Activated naive CD8-positive, alpha-beta T cell treated with anti-CD3 and anti-CD28 coated beads, Interleukin-2, amount 10 ng/mL, durations not matched to agents 7 days and 5 days (primary cell): ENCODE data around the gene INO80D. TPM values are rescaled to one million over a fixed set of nuclear protein-coding genes. Genes with fewer than 3 reads are reported as not detected.

Experiments used
- ATAC-seq: fragments of 150-1000 bp; cut with Tn5 transposase; one replicate; pipeline ENCODE4 v1.10.0; 2021; ENCODE audit warnings: low read depth, moderate library complexity
- POLR2A ChIA-PET: fragments of 350-600 bp; sonication (Branson Sonifier 250); formaldehyde crosslinking; loops from one replicate; lab custom pipeline; 2021; ENCODE audit warnings: antibody characterized with exemption; lab: Charles Lee
- DNase-seq: peaks from one replicate; pipeline ENCODE4 v3.0.0; 2021
- H3K27ac Mint-ChIP-seq: one replicate; pipeline ENCODE4 v1.8.0; 2022; ENCODE audit warnings: mild to moderate bottlenecking, mixed read lengths
- H3K27me3 Mint-ChIP-seq: one replicate; pipeline ENCODE4 v1.8.0; 2022; ENCODE audit warnings: mild to moderate bottlenecking, moderate library complexity, mixed read lengths
- H3K36me3 Mint-ChIP-seq: one replicate; pipeline ENCODE4 v1.8.0; 2021; ENCODE audit warnings: mild to moderate bottlenecking, mixed read lengths
- H3K4me1 Mint-ChIP-seq: one replicate; pipeline ENCODE4 v1.8.0; 2021; ENCODE audit warnings: mixed read lengths
- H3K4me3 Mint-ChIP-seq: one replicate; pipeline ENCODE4 v1.8.0; 2022; ENCODE audit warnings: mild to moderate bottlenecking, moderate library complexity, mixed read lengths
- H3K9me3 Mint-ChIP-seq: one replicate; pipeline ENCODE4 v1.8.0; 2021; ENCODE audit warnings: mixed read lengths
- total RNA-seq, 2 experiments: library from RNA; stranded (reverse); gene quantifications; one replicate each; pipeline ENCODE4 v1.2.3, GENCODE V29; 2021

The INO80D gene
- total RNA-seq, 2 experiments from 2014 or later = 25.5 to 28.5 TPM

GRCh38 chr2:206096876-206097275 lies 10.9 kb upstream of the INO80D start:
- Mint-ChIP-seq H3K4me1 (no peaks in the 10 kb centered on the region), H3K4me3 (no peak overlapping the region), H3K36me3 (no peaks in the 10 kb centered on the region), H3K27ac (no peak overlapping the region), H3K27me3 (no peaks in the 10 kb centered on the region), H3K9me3 (no peaks in the 10 kb centered on the region)
- ATAC-seq (no peak), DNase-seq (no peak)
- POLR2A ChIA-PET = interaction anchor here (1.0 kb wide), 1 partner anchor 11 kb away, joined by 3 read pairs; the partner anchor contains the start of gene INO80D

GRCh38 chr2:206095536-206096332 lies 9.8 kb upstream of the INO80D start:
- ATAC-seq (no peak), DNase-seq (no peak)
- Mint-ChIP-seq H3K27ac (no peak overlapping the region), H3K4me3 (no peak overlapping the region), H3K9me3 (no peaks in the 10 kb centered on the region), H3K36me3 (no peaks in the 10 kb centered on the region), H3K27me3 (no peaks in the 10 kb centered on the region), H3K4me1 (no peaks in the 10 kb centered on the region)
- POLR2A ChIA-PET = interaction anchor here (1.0 kb wide), 1 partner anchor 9 kb away, joined by 5 read pairs; no protein-coding TSS in a partner anchor

GRCh38 chr2:206092297-206092696 lies 6.3 kb upstream of the INO80D start:
- Mint-ChIP-seq H3K4me1 (peaks cover under 1% of the 10 kb centered on the region), H3K9me3 (no peaks in the 10 kb centered on the region), H3K27ac (no peak overlapping the region), H3K4me3 (no peak overlapping the region), H3K36me3 (peaks cover 2% of the 10 kb centered on the region), H3K27me3 (no peaks in the 10 kb centered on the region)
- POLR2A ChIA-PET = no interaction called here
- DNase-seq (no peak), ATAC-seq (no peak)

GRCh38 chr2:206088248-206088647 lies 2.3 kb upstream of the INO80D start:
- POLR2A ChIA-PET = interaction anchor here (0.7 kb wide), 1 partner anchor 46 kb away, joined by 4 read pairs; no protein-coding TSS in a partner anchor
- ATAC-seq = no peak
- Mint-ChIP-seq H3K27me3 (no peaks in the 10 kb centered on the region), H3K36me3 (peaks cover 6% of the 10 kb centered on the region), H3K27ac (no peak overlapping the region), H3K9me3 (no peaks in the 10 kb centered on the region), H3K4me1 (peaks cover 17% of the 10 kb centered on the region), H3K4me3 (no peak overlapping the region)
- no peak for DNase-seq

- Mint-ChIP-seq H3K27ac (peak overlapping the region; percentile 100), H3K36me3 (peaks cover 6% of the 10 kb centered on the region), H3K4me3 (peak overlapping the region; percentile 99), H3K27me3 (no peaks in the 10 kb centered on the region), H3K9me3 (no peaks in the 10 kb centered on the region), H3K4me1 (peaks cover 17% of the 10 kb centered on the region)
- DNase-seq (no peak), ATAC-seq (no peak)
- POLR2A ChIA-PET = interaction anchor here (1.0 to 1.6 kb wide), 3 partner anchors 9 to 73 kb away, joined by 3 to 13 read pairs (median 5); partner anchors contain the start of genes EEF1B2 and NDUFS1
Measured at GRCh38 chr2:206086716-206087350, 859 bp upstream of the INO80D start.

- DNase-seq (peak; percentile 77), ATAC-seq (peak; percentile 20)
- H3K4me3 Mint-ChIP-seq = peak overlapping the region; percentile 99
- peak overlapping the region; percentile 100 for H3K27ac Mint-ChIP-seq
- peaks cover 20% of the 10 kb centered on the region for H3K4me1 Mint-ChIP-seq
- H3K27me3 Mint-ChIP-seq = no peaks in the 10 kb centered on the region
- POLR2A ChIA-PET = interaction anchor here (0.8 to 1.6 kb wide), 3 partner anchors 62 to 89 kb away, joined by 3 to 13 read pairs (median 3); partner anchors contain the start of genes EEF1B2 and NDUFS1
- H3K9me3 Mint-ChIP-seq = no peaks in the 10 kb centered on the region
- H3K36me3 Mint-ChIP-seq = peaks cover 5% of the 10 kb centered on the region
Measured at GRCh38 chr2:206084870-206085741, 868 bp downstream of the INO80D start.

- ATAC-seq (no peak), DNase-seq (peak; percentile 48)
- Mint-ChIP-seq H3K9me3 (no peaks in the 10 kb centered on the region), H3K4me3 (peak overlapping the region; percentile 98), H3K27ac (peak overlapping the region; percentile 97), H3K4me1 (peaks cover 21% of the 10 kb centered on the region), H3K36me3 (peaks cover 5% of the 10 kb centered on the region), H3K27me3 (no peaks in the 10 kb centered on the region)
- POLR2A ChIA-PET = interaction anchor here (0.8 to 1.0 kb wide), 2 partner anchors 11 to 75 kb away, joined by 3 to 4 read pairs; partner anchors contain the start of genes EEF1B2 and NDUFS1
Measured at GRCh38 chr2:206084439-206084869, 1.5 kb downstream of the INO80D start.

GRCh38 chr2:206083602-206084438 lies 2.2 kb downstream of the INO80D start:
- POLR2A ChIA-PET = interaction anchor here (0.6 to 1.0 kb wide), 4 partner anchors 10 to 1239 kb away, joined by 3 to 6 read pairs (median 4); partner anchors contain the start of genes EEF1B2 and NDUFS1
- ATAC-seq (peak; percentile 16), DNase-seq (peak; percentile 35)
- Mint-ChIP-seq H3K4me1 (peaks cover 23% of the 10 kb centered on the region), H3K36me3 (peaks cover 5% of the 10 kb centered on the region), H3K27me3 (no peaks in the 10 kb centered on the region), H3K4me3 (peak overlapping the region; percentile 98), H3K9me3 (no peaks in the 10 kb centered on the region), H3K27ac (peak overlapping the region; percentile 97)

GRCh38 chr2:206082298-206082843 lies 3.6 kb downstream of the INO80D start:
- Mint-ChIP-seq H3K27me3 (no peaks in the 10 kb centered on the region), H3K9me3 (no peaks in the 10 kb centered on the region), H3K27ac (no peak overlapping the region), H3K36me3 (peaks cover 8% of the 10 kb centered on the region), H3K4me1 (peaks cover 24% of the 10 kb centered on the region), H3K4me3 (no peak overlapping the region)
- no peak for ATAC-seq
- POLR2A ChIA-PET = no interaction called here
- DNase-seq = no peak

- Mint-ChIP-seq H3K36me3 (peaks cover 3% of the 10 kb centered on the region), H3K27ac (no peak overlapping the region), H3K9me3 (no peaks in the 10 kb centered on the region), H3K4me1 (peaks cover 17% of the 10 kb centered on the region), H3K27me3 (no peaks in the 10 kb centered on the region), H3K4me3 (no peak overlapping the region)
- DNase-seq (no peak), ATAC-seq (no peak)
- POLR2A ChIA-PET = no interaction called here
Measured at GRCh38 chr2:206080927-206081326, 5.0 kb downstream of the INO80D start.

GRCh38 chr2:206079699-206080465 lies 6.1 kb downstream of the INO80D start:
- H3K9me3 Mint-ChIP-seq = no peaks in the 10 kb centered on the region
- H3K36me3 Mint-ChIP-seq = peaks cover 3% of the 10 kb centered on the region
- H3K27me3 Mint-ChIP-seq = no peaks in the 10 kb centered on the region
- peaks cover 20% of the 10 kb centered on the region for H3K4me1 Mint-ChIP-seq
- DNase-seq (no peak), ATAC-seq (no peak)
- no peak overlapping the region for H3K4me3 Mint-ChIP-seq
- POLR2A ChIA-PET = no interaction called here
- no peak overlapping the region for H3K27ac Mint-ChIP-seq
